HuH-7 (cell line): ENCODE measurements around the gene EMP2.
"Not testable (repeated sequence)": the region's sequence is repeated elsewhere in the genome, so short reads cannot be mapped to it uniquely, and the experiment has no call there.

Source experiments
- DNase-seq: peaks from one replicate; pipeline ENCODE4 v3.0.0; 2011; ENCODE audit warnings: low spot score

The EMP2 gene

GRCh38 chr16:10578474-10579316, 1.7 kb downstream of the EMP2 start:
- no peak for DNase-seq

GRCh38 chr16:10577305-10578202, 2.8 kb downstream of the EMP2 start:
- DNase-seq: no peak

- no peak for DNase-seq
These were observed 3.8 kb downstream of the EMP2 start for GRCh38 chr16:10576390-10577304.

GRCh38 chr16:10575506-10576130, 4.8 kb downstream of the EMP2 start:
- DNase-seq: no peak

GRCh38 chr16:10572611-10573010, 7.8 kb downstream of the EMP2 start:
- no peak for DNase-seq

- DNase-seq: no peak
These were observed 9.0 kb downstream of the EMP2 start for GRCh38 chr16:10571354-10571753.

GRCh38 chr16:10569621-10570020, 10.8 kb downstream of the EMP2 start:
- no peak for DNase-seq

- no peak for DNase-seq
These were observed 13.8 kb downstream of the EMP2 start for GRCh38 chr16:10566613-10567012.

GRCh38 chr16:10565167-10565566, 15.2 kb downstream of the EMP2 start:
- no peak for DNase-seq

GRCh38 chr16:10564591-10564990, 15.8 kb downstream of the EMP2 start:
- no peak for DNase-seq

GRCh38 chr16:10562361-10562899, 18.0 kb downstream of the EMP2 start:
- DNase-seq: no peak

GRCh38 chr16:10561425-10561824, 19.0 kb downstream of the EMP2 start:
- no peak for DNase-seq

GRCh38 chr16:10561001-10561400, 19.4 kb downstream of the EMP2 start:
- DNase-seq: no peak

GRCh38 chr16:10559792-10560191, 20.6 kb downstream of the EMP2 start:
- not testable (repeated sequence) for DNase-seq

- DNase-seq: no peak
These were observed 21.4 kb downstream of the EMP2 start for GRCh38 chr16:10558746-10559641.

- no peak for DNase-seq
These were observed 22.1 kb downstream of the EMP2 start for GRCh38 chr16:10558305-10558704.

- no peak for DNase-seq
These were observed 22.6 kb downstream of the EMP2 start for GRCh38 chr16:10557750-10558149.

- DNase-seq: no peak
These were observed 24.2 kb downstream of the EMP2 start for GRCh38 chr16:10556236-10556635.

GRCh38 chr16:10554569-10554968, 25.8 kb downstream of the EMP2 start:
- no peak for DNase-seq

GRCh38 chr16:10552998-10553491, 27.4 kb downstream of the EMP2 start:
- no peak for DNase-seq
